HCT116 (cell line): ENCODE measurements around the gene CAPN5. TPM values are rescaled to one million over a fixed set of nuclear protein-coding genes. Genes with fewer than 3 reads are reported as not detected.

Experiments
- ATAC-seq: fragments of 200-7000 bp; cut with Tn5 transposase; 2 replicates; pipeline ENCODE4 v1.9.1; 2020; ENCODE audit warnings: mild to moderate bottlenecking, moderate library complexity
- BruUV-seq: library from RNA; stranded (reverse); fragments of 400-500 nt; replicated peaks from 2 replicates; lab custom pipeline; 2021; lab: Mats Ljungman, UMichigan
- CTCF ChIA-PET: fragments of 300-600 bp; sonication (Branson Sonifier 250); formaldehyde crosslinking; loops from one replicate; lab custom pipeline; 2021; ENCODE audit warnings: antibody characterized with exemption; lab: Charles Lee
- POLR2A ChIA-PET: fragments of 300-600, 350-600 bp; sonication (Branson Sonifier 250); formaldehyde crosslinking; loops from one replicate; lab custom pipeline; 2021; ENCODE audit warnings: antibody characterized with exemption; lab: Charles Lee
- RAD21 ChIA-PET, 2 experiments: fragments of 300-600 bp; sonication (Branson Sonifier 250); formaldehyde crosslinking; loops; one replicate each; lab custom pipeline; 2023; ENCODE audit warnings: low total read pairs in 2 of 2; ENCODE audit not compliant: uncharacterized antibody in 2 of 2, unreplicated experiment in 2 of 2, low non-redundant PET in 1 of 2; lab: Charles Lee
- DNase-seq: peaks from one replicate; pipeline ENCODE4 v3.0.0-alpha.2; 2010; ENCODE audit warnings: low read depth, low spot score
- H2AFZ ChIP-seq: fragments of 200-600 bp; shearing (Covaris generic), sonication (generic); 2 replicates; pipeline ENCODE4 v1.6.1; 2017; ENCODE audit warnings: low read depth, mixed run types, mixed read lengths, antibody characterized with exemption, low read length; ENCODE audit not compliant: poor library complexity, severe bottlenecking
- H3K27ac ChIP-seq: 2 replicates; pipeline ENCODE4 v1.5.1; 2012; ENCODE audit warnings: low read depth, low read length
- H3K27me3 ChIP-seq: fragments of 200-600 bp; sonication (generic); 2 replicates; pipeline ENCODE4 v1.6.1; 2016; ENCODE audit warnings: mixed run types, low read length, mixed read lengths; ENCODE audit not compliant: insufficient read depth
- H3K36me3 ChIP-seq, 2 experiments: fragments of 200-500 bp in 1 of 2; fragments of 200-600 bp in 1 of 2; sonication (Bioruptor generic) in 1 of 2; sonication (generic) in 1 of 2; 2 replicates each; pipeline versions ENCODE4 v1.5.1 to v1.6.1; 2014 to 2016; ENCODE audit warnings: low read length in 2 of 2, inconsistent platforms in 1 of 2, mixed read lengths in 1 of 2, mixed run types in 1 of 2; ENCODE audit not compliant: insufficient read depth in 2 of 2, control insufficient read depth in 1 of 2
- H3K4me1 ChIP-seq, 2 experiments: fragments of 200-600 bp in 1 of 2; sonication (generic) in 1 of 2; 2 replicates each; pipeline versions ENCODE4 v1.5.1 to v1.6.1; 2012 to 2017; ENCODE audit warnings: low read length in 2 of 2, inconsistent platforms in 1 of 2, mild to moderate bottlenecking in 1 of 2, mixed read lengths in 1 of 2, mixed run types in 1 of 2, moderate library complexity in 1 of 2; ENCODE audit not compliant: insufficient read depth in 2 of 2, control insufficient read depth in 1 of 2
- H3K4me2 ChIP-seq: fragments of 200-600 bp; sonication (generic); 2 replicates; pipeline ENCODE4 v1.6.1; 2017; ENCODE audit warnings: mixed run types, low read length, mixed read lengths
- H3K4me3 ChIP-seq, 2 experiments: fragments of 200-600 bp in 1 of 2; sonication (generic) in 1 of 2; replicated peaks in 1 of 2; 2 replicates each; pipeline ENCODE4 v1.5.1; 2011 to 2016; ENCODE audit warnings: low read length in 2 of 2, control low read depth in 1 of 2, low read depth in 1 of 2, mild to moderate bottlenecking in 1 of 2, mixed read lengths in 1 of 2, mixed run types in 1 of 2
- H3K79me2 ChIP-seq: fragments of 200-600 bp; sonication (generic); 2 replicates; pipeline ENCODE4 v1.6.1; 2017; ENCODE audit warnings: mild to moderate bottlenecking, mixed run types, low read length, moderate library complexity, mixed read lengths; ENCODE audit not compliant: insufficient read depth
- H3K9ac ChIP-seq: fragments of 200-600 bp; sonication (generic); 2 replicates; pipeline ENCODE4 v1.6.1; 2016; ENCODE audit warnings: low read length, mixed read lengths
- H3K9me2 ChIP-seq: fragments of 200-600 bp; sonication (generic), shearing (Covaris generic); 2 replicates; pipeline ENCODE4 v1.6.1; 2017; ENCODE audit warnings: mixed run types, mild to moderate bottlenecking, moderate library complexity; ENCODE audit not compliant: insufficient read depth
- H3K9me3 ChIP-seq, 2 experiments: fragments of 200-500 bp in 1 of 2; fragments of 200-600 bp in 1 of 2; sonication (Bioruptor generic) in 1 of 2; sonication (generic) in 1 of 2; 2 replicates each; pipeline ENCODE4 v1.6.1; 2014 to 2017; ENCODE audit warnings: low read length in 2 of 2, mixed read lengths in 2 of 2, inconsistent platforms in 1 of 2, low read depth in 1 of 2, mild to moderate bottlenecking in 1 of 2, mixed run types in 1 of 2, moderate library complexity in 1 of 2; ENCODE audit not compliant: control insufficient read depth in 1 of 2, insufficient read depth in 1 of 2
- H4K20me1 ChIP-seq: fragments of 200-600 bp; sonication (generic), shearing (Covaris generic); 2 replicates; pipeline ENCODE4 v1.6.1; 2017; ENCODE audit warnings: mixed run types, mild to moderate bottlenecking, moderate library complexity; ENCODE audit not compliant: insufficient read depth
- CBX3 ChIP-seq: IDR thresholded peaks from 2 replicates; pipeline ENCODE4 v1.6.1; 2012; ENCODE audit warnings: low read depth
- CEBPB ChIP-seq: IDR thresholded peaks from 2 replicates; pipeline ENCODE4 v1.6.1; 2012; ENCODE audit warnings: low read depth
- EGR1 ChIP-seq: IDR thresholded peaks from 2 replicates; pipeline ENCODE4 v1.6.1; 2012; ENCODE audit warnings: low read depth
- ELF1 ChIP-seq: IDR thresholded peaks from 2 replicates; pipeline ENCODE4 v1.6.1; 2012; ENCODE audit warnings: low read depth, borderline replicate concordance
- EZH2 ChIP-seq: fragments of 200-600 bp; sonication (generic); IDR thresholded peaks from 2 replicates; pipeline ENCODE4 v1.6.1; 2017; ENCODE audit warnings: antibody characterized with exemption, mixed run types
- EZH2phosphoT487 ChIP-seq: fragments of 200-600 bp; IDR thresholded peaks from 2 replicates; pipeline ENCODE4 v1.6.1; 2018; ENCODE audit warnings: antibody characterized with exemption, borderline replicate concordance
- FOSL1 ChIP-seq: IDR thresholded peaks from 2 replicates; pipeline ENCODE4 v1.6.1; 2012; ENCODE audit warnings: low read depth
- JUND ChIP-seq: IDR thresholded peaks from 2 replicates; pipeline ENCODE4 v1.6.1; 2012
- MAX ChIP-seq: IDR thresholded peaks from 2 replicates; pipeline ENCODE4 v1.6.1; 2012
- POLR2AphosphoS5 ChIP-seq: IDR thresholded peaks from 2 replicates; pipeline ENCODE4 v1.6.1; 2011; ENCODE audit warnings: mild to moderate bottlenecking, low read depth, low read length, moderate library complexity
- RAD21 ChIP-seq: IDR thresholded peaks from 2 replicates; pipeline ENCODE4 v1.6.1; 2012; ENCODE audit warnings: low read depth, mild to moderate bottlenecking
- REST ChIP-seq: IDR thresholded peaks from 2 replicates; pipeline ENCODE4 v1.6.1; 2012; ENCODE audit warnings: low read depth
- SP1 ChIP-seq: IDR thresholded peaks from 2 replicates; pipeline ENCODE4 v1.6.1; 2012; ENCODE audit warnings: low read depth
- SRF ChIP-seq: IDR thresholded peaks from 2 replicates; pipeline ENCODE4 v1.6.1; 2012; ENCODE audit warnings: low read depth
- YY1 ChIP-seq: IDR thresholded peaks from 2 replicates; pipeline ENCODE4 v1.6.1; 2011; ENCODE audit warnings: low read length, low read depth, moderate library complexity, mild to moderate bottlenecking; ENCODE audit not compliant: insufficient replicate concordance; ENCODE audit errors: extremely low read depth
- ZFX ChIP-seq: fragments of 450-650 bp; IDR thresholded peaks from 2 replicates; pipeline ENCODE4 v1.6.1; 2017
- ZNF274 ChIP-seq: fragments of 200-500 bp; sonication (Bioruptor generic); IDR thresholded peaks from 2 replicates; pipeline ENCODE4 v1.6.1; 2014; ENCODE audit warnings: mild to moderate bottlenecking, low read depth, low read length, inconsistent platforms
- intact Hi-C: fragments of 100-400 bp; cut with micrococcal nuclease; formaldehyde crosslinking; loops from 2 replicates; pipeline ENCODE4 v1.10.0; 2022
- total RNA-seq: library from RNA; stranded (reverse); gene quantifications from one replicate; pipeline ENCODE4 v1.2.1, GENCODE V29; 2021; ENCODE audit not compliant: unreplicated experiment

Gene CAPN5
- total RNA-seq, 1 experiment from 2014 or later: 8.6 TPM

- Histone ChIP-seq H3K4me3 (no peak overlapping the region), H3K4me1 (no peaks in the 10 kb centered on the region), H3K36me3 (no peaks in the 10 kb centered on the region), H4K20me1 (no peaks in the 10 kb centered on the region), H3K79me2 (no peaks in the 10 kb centered on the region), H3K4me2 (no peak overlapping the region), H3K27me3 (no peaks in the 10 kb centered on the region), H3K9me3 (no peaks in the 10 kb centered on the region), H3K27ac (no peak overlapping the region), H2AFZ (no peak overlapping the region)
- no TSS peak for BruUV-seq
- ATAC-seq: no peak
- POLR2A ChIA-PET: no interaction called here
- no peak for TF ChIP-seq EZH2phosphoT487
- no peak for TF ChIP-seq YY1
- TF ChIP-seq CBX3: no peak
- no peak for TF ChIP-seq EZH2
- TF ChIP-seq SRF: no peak
- TF ChIP-seq ZNF274: no peak
- no peak for TF ChIP-seq RAD21
- no peak for TF ChIP-seq SP1
- TF ChIP-seq POLR2AphosphoS5: no peak
- TF ChIP-seq CEBPB: no peak
- no peak for TF ChIP-seq MAX
- TF ChIP-seq ZFX: no peak
- TF ChIP-seq ELF1: no peak
- no peak for TF ChIP-seq JUND
- no peak for TF ChIP-seq FOSL1
- no peak for TF ChIP-seq EGR1
- TF ChIP-seq REST: no peak
- TF ChIP-seq, all 23 proteins: peak for 0
- Histone ChIP-seq H3K9me2 (no peaks in the 10 kb centered on the region), H3K9ac (no peak overlapping the region)
- ChIA-PET CTCF (interaction anchor here (1.5 kb wide), 1 partner anchor 14 kb away, joined by 3 read pairs; no protein-coding TSS in a partner anchor), RAD21 (no interaction called here)
- DNase-seq: no peak
- intact Hi-C loops: no loop called here
Observed at GRCh38 chr11:77175021-77175842, 108.5 kb downstream of the CAPN5 start.
